A549 (cell line): ENCODE measurements around the gene RBM26.

Experiments
- CTCF ChIP-seq: fragments of >200 bp; sonication (Bioruptor Twin); formaldehyde crosslinking; IDR thresholded peaks from 3 replicates; pipeline ENCODE4 v1.5.1; 2016
- ESRRA ChIP-seq: fragments of 150-350 bp; IDR thresholded peaks from 2 replicates; pipeline ENCODE4 v1.6.1; 2014; ENCODE audit warnings: mild to moderate bottlenecking, low read length, borderline replicate concordance
- GATA3 ChIP-seq: IDR thresholded peaks from 2 replicates; pipeline ENCODE4 v1.6.1; 2012; ENCODE audit warnings: borderline replicate concordance
- JUN ChIP-seq, 2 experiments: fragments of >200 bp; sonication (Bioruptor Twin); formaldehyde crosslinking; IDR thresholded peaks; 2 replicates in 1 of 2; 3 replicates in 1 of 2; pipeline ENCODE4 v1.6.1; 2016 to 2017
- RAD21 ChIP-seq, 2 experiments: fragments of >200 bp in 1 of 2; sonication (Bioruptor Twin) in 1 of 2; formaldehyde crosslinking in 1 of 2; IDR thresholded peaks in 1 of 2; conservative IDR thresholded peaks in 1 of 2; 2 replicates in 1 of 2; 3 replicates in 1 of 2; pipeline ENCODE4 v1.6.1; 2012 to 2018; ENCODE audit warnings: inconsistent platforms in 1 of 2
- SMC3 ChIP-seq: fragments of >200 bp; sonication (Bioruptor Twin); formaldehyde crosslinking; IDR thresholded peaks from 3 replicates; pipeline ENCODE4 v1.6.1; 2018; ENCODE audit warnings: inconsistent platforms
- ZFP36 ChIP-seq: fragments of 450-650 bp; IDR thresholded peaks from 2 replicates; pipeline ENCODE4 v1.6.1; 2014; ENCODE audit warnings: borderline replicate concordance; ENCODE audit not compliant: partially characterized antibody

DNA sequence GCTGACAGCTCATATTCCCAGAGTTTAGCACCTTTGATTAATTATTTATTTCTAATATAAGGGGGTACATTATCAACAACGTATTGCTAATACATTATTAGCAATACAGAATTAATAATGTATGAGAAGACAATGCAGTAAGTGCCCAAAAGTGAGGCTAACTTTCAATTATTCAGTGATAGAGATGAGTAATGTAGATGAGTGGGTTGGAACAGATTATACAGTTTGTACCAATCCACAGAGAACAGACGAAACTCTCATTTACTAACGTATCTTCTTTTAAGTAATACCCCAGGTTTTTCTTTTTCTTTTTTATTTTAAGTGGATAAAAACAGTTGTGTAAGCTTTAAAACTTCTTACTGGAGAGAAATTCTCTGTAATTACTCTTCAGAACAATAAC, 36.7 kb upstream of the RBM26 start:
- TF ChIP-seq CTCF (no peak), JUN (IDR thresholded peaks at IDR 0.05) (no peak), RAD21 (conservative IDR thresholded peaks at IDR 0.05 in 1 of 2, IDR thresholded peaks at IDR 0.05 in 1 of 2) (no peak), ZFP36 (no peak), SMC3 (no peak), ESRRA (no peak), GATA3 (no peak)
